WTC11 (cell line): ENCODE results near the gene PDCD1LG2. TPM values are rescaled to one million over a fixed set of nuclear protein-coding genes. Genes with fewer than 3 reads are reported as not detected.

Experiments
- ATAC-seq: fragments of 200-7000 bp; cut with Tn5 transposase; 2 replicates; pipeline ENCODE4 v1.10.0; 2021; ENCODE audit warnings: mild to moderate bottlenecking, moderate library complexity
- CTCF ChIA-PET: fragments of 300-600 bp; sonication (Branson Sonifier 250); formaldehyde crosslinking; loops from one replicate; lab custom pipeline; 2021; ENCODE audit warnings: antibody characterized with exemption; lab: Charles Lee
- POLR2A ChIA-PET: fragments of 350-600 bp; sonication (Branson Sonifier 250); formaldehyde crosslinking; loops from one replicate; lab custom pipeline; 2021; ENCODE audit warnings: antibody characterized with exemption; lab: Charles Lee
- DNase-seq: peaks from one replicate; pipeline ENCODE4 v3.0.0; 2021; ENCODE audit warnings: low spot score
- H3K27ac Mint-ChIP-seq: 2 replicates; pipeline ENCODE4 v1.8.0; 2021; ENCODE audit warnings: mixed read lengths
- H3K27me3 Mint-ChIP-seq: 2 replicates; pipeline ENCODE4 v1.8.0; 2021; ENCODE audit warnings: low read depth, mild to moderate bottlenecking, moderate library complexity, mixed read lengths
- H3K36me3 Mint-ChIP-seq: 2 replicates; pipeline ENCODE4 v1.8.0; 2021; ENCODE audit warnings: mixed read lengths
- H3K4me1 Mint-ChIP-seq: 2 replicates; pipeline ENCODE4 v1.8.0; 2022; ENCODE audit warnings: mixed read lengths
- H3K4me3 Mint-ChIP-seq: 2 replicates; pipeline ENCODE4 v1.8.0; 2021; ENCODE audit warnings: mild to moderate bottlenecking, moderate library complexity, mixed read lengths
- H3K9me3 Mint-ChIP-seq: 2 replicates; pipeline ENCODE4 v1.8.0; 2021; ENCODE audit warnings: mixed read lengths
- GTF2I ChIP-seq: fragments of 250-450 bp; sonication (Bioruptor Pico); conservative IDR thresholded peaks from 2 replicates; pipeline ENCODE4 v1.4.0; 2021; ENCODE audit warnings: mild to moderate bottlenecking
- KAT7 ChIP-seq: sonication (generic); formaldehyde crosslinking; IDR thresholded peaks from 2 replicates; pipeline ENCODE4 v1.8.1; 2023; ENCODE audit warnings: missing genetic modification reagents, mild to moderate bottlenecking, borderline replicate concordance
- NFYB ChIP-seq: sonication (generic); formaldehyde crosslinking; conservative IDR thresholded peaks from 2 replicates; pipeline ENCODE4 v1.8.0; 2022; ENCODE audit warnings: low read depth, missing genetic modification reagents
- NR3C1 ChIP-seq: sonication (generic); formaldehyde crosslinking; conservative IDR thresholded peaks from 2 replicates; pipeline ENCODE4 v1.8.1; 2023; ENCODE audit warnings: low read depth, mild to moderate bottlenecking, missing genetic modification reagents
- PRRX2 ChIP-seq: fragments of 250-450 bp; sonication (Bioruptor Pico); IDR thresholded peaks from 2 replicates; pipeline ENCODE4 v1.8.0; 2021; ENCODE audit warnings: mild to moderate bottlenecking
- TCF7 ChIP-seq: sonication (generic); formaldehyde crosslinking; IDR thresholded peaks from 2 replicates; pipeline ENCODE4 v1.8.0; 2022; ENCODE audit warnings: mild to moderate bottlenecking, low read depth, missing genetic modification reagents, moderate library complexity
- ZNF232 ChIP-seq: sonication (generic); formaldehyde crosslinking; IDR thresholded peaks from 2 replicates; pipeline ENCODE4 v1.8.0; 2022; ENCODE audit warnings: mild to moderate bottlenecking, missing genetic modification reagents
- ZNF317 ChIP-seq: sonication (generic); formaldehyde crosslinking; IDR thresholded peaks from 2 replicates; pipeline ENCODE4 v1.8.1; 2023; ENCODE audit warnings: low read depth, mild to moderate bottlenecking, moderate library complexity, missing genetic modification reagents, borderline replicate concordance
- total RNA-seq: library from RNA; stranded (reverse); gene quantifications from 3 replicates; pipeline ENCODE4 v1.2.3, GENCODE V29; 2021
- TF ChIP-seq, protein P1 (sequence below): sonication (generic); formaldehyde crosslinking; IDR thresholded peaks from 2 replicates; pipeline ENCODE4 v1.8.1; 2023; ENCODE audit warnings: mild to moderate bottlenecking, missing genetic modification reagents, borderline replicate concordance
- TF ChIP-seq, protein P2 (sequence below): fragments of 250-450 bp; sonication (Bioruptor Pico); IDR thresholded peaks from 2 replicates; pipeline ENCODE4 v1.9.0; 2021; ENCODE audit warnings: mild to moderate bottlenecking
- TF ChIP-seq, protein P3 (sequence below): sonication (generic); formaldehyde crosslinking; IDR thresholded peaks from 2 replicates; pipeline ENCODE4 v1.8.1; 2023; ENCODE audit warnings: mild to moderate bottlenecking, missing genetic modification reagents
- TF ChIP-seq, protein P4 (sequence below): sonication (generic); formaldehyde crosslinking; IDR thresholded peaks from 2 replicates; pipeline ENCODE4 v1.8.1; 2023; ENCODE audit warnings: mild to moderate bottlenecking, missing genetic modification reagents, moderate library complexity
- TF ChIP-seq, protein P5 (sequence below): sonication (generic); formaldehyde crosslinking; IDR thresholded peaks from 2 replicates; pipeline ENCODE4 v1.8.0; 2023; ENCODE audit warnings: missing genetic modification reagents, mild to moderate bottlenecking, borderline replicate concordance
- TF ChIP-seq, protein P6 (sequence below): sonication (generic); formaldehyde crosslinking; IDR thresholded peaks from 2 replicates; pipeline ENCODE4 v1.8.0; 2023; ENCODE audit warnings: mild to moderate bottlenecking, missing genetic modification reagents
- TF ChIP-seq, protein P7 (sequence below): sonication (generic); formaldehyde crosslinking; IDR thresholded peaks from 2 replicates; pipeline ENCODE4 v1.8.1; 2022; ENCODE audit warnings: mild to moderate bottlenecking, moderate library complexity, missing genetic modification reagents
- TF ChIP-seq, protein P8 (sequence below): sonication (generic); formaldehyde crosslinking; IDR thresholded peaks from 2 replicates; pipeline ENCODE4 v1.8.1; 2023; ENCODE audit warnings: mild to moderate bottlenecking, missing genetic modification reagents

PDCD1LG2 gene
- total RNA-seq, 1 experiment from 2014 or later, result not detected

DNA sequence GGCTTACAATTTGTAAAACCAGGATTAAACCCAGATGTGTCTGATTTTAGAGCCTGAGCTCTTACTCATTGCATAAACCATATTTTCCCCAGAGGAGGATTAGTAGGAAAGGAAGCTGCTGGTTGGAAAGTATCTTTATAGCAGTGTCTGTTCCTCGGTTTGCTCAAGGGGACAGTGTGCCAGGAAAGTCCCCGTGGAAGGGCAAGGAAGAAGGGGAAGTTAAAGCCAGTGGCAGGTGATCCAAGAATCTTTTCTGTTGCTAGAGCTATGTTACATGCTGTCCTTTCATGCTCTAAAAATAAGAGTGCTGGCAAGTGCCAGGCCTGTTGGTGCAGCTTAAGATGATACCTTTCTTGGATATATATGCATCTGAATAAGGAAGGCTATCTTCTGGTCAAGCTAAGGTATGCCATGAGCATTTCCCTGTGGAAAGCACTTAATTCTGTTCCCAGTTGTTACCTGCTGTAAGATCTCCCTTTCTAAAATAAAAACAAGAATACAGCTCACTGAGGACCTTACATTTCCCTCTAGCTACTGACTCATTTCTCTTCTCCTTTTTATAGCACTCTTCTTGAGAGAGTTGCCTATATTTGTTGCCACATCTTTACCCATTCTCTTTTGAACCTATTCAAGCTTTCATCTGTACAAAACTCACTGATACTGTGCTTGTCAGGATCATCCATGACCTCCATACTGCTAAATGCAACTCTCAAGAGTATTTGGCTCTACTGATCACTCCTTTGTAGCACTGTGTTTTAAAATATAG is 8.0 kb downstream of the PDCD1LG2 start:
- no peak overlapping the region for H3K4me3 Mint-ChIP-seq
- no peak overlapping the region for H3K27ac Mint-ChIP-seq
- ChIA-PET POLR2A (no interaction called here), CTCF (interaction anchor here (1.2 kb wide), 1 partner anchor 68 kb away, joined by 3 read pairs; the partner anchor contains the start of gene CD274)
- ATAC-seq (no peak), DNase-seq (no peak)
- TF ChIP-seq, protein P1, sequence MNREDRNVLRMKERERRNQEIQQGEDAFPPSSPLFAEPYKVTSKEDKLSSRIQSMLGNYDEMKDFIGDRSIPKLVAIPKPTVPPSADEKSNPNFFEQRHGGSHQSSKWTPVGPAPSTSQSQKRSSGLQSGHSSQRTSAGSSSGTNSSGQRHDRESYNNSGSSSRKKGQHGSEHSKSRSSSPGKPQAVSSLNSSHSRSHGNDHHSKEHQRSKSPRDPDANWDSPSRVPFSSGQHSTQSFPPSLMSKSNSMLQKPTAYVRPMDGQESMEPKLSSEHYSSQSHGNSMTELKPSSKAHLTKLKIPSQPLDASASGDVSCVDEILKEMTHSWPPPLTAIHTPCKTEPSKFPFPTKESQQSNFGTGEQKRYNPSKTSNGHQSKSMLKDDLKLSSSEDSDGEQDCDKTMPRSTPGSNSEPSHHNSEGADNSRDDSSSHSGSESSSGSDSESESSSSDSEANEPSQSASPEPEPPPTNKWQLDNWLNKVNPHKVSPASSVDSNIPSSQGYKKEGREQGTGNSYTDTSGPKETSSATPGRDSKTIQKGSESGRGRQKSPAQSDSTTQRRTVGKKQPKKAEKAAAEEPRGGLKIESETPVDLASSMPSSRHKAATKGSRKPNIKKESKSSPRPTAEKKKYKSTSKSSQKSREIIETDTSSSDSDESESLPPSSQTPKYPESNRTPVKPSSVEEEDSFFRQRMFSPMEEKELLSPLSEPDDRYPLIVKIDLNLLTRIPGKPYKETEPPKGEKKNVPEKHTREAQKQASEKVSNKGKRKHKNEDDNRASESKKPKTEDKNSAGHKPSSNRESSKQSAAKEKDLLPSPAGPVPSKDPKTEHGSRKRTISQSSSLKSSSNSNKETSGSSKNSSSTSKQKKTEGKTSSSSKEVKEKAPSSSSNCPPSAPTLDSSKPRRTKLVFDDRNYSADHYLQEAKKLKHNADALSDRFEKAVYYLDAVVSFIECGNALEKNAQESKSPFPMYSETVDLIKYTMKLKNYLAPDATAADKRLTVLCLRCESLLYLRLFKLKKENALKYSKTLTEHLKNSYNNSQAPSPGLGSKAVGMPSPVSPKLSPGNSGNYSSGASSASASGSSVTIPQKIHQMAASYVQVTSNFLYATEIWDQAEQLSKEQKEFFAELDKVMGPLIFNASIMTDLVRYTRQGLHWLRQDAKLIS, result no peak
- TF ChIP-seq PRRX2 (CRISPR knock-in tag) (no peak), ZNF317 (CRISPR knock-in tag) (no peak), KAT7 (CRISPR knock-in tag) (no peak), NFYB (CRISPR knock-in tag) (no peak), TCF7 (no peak), NR3C1 (no peak), ZNF232 (no peak), GTF2I (CRISPR knock-in tag) (no peak)
- TF ChIP-seq, protein P2, sequence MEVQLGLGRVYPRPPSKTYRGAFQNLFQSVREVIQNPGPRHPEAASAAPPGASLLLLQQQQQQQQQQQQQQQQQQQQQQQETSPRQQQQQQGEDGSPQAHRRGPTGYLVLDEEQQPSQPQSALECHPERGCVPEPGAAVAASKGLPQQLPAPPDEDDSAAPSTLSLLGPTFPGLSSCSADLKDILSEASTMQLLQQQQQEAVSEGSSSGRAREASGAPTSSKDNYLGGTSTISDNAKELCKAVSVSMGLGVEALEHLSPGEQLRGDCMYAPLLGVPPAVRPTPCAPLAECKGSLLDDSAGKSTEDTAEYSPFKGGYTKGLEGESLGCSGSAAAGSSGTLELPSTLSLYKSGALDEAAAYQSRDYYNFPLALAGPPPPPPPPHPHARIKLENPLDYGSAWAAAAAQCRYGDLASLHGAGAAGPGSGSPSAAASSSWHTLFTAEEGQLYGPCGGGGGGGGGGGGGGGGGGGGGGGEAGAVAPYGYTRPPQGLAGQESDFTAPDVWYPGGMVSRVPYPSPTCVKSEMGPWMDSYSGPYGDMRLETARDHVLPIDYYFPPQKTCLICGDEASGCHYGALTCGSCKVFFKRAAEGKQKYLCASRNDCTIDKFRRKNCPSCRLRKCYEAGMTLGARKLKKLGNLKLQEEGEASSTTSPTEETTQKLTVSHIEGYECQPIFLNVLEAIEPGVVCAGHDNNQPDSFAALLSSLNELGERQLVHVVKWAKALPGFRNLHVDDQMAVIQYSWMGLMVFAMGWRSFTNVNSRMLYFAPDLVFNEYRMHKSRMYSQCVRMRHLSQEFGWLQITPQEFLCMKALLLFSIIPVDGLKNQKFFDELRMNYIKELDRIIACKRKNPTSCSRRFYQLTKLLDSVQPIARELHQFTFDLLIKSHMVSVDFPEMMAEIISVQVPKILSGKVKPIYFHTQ (CRISPR knock-in tag), result no peak
- TF ChIP-seq, protein P3, sequence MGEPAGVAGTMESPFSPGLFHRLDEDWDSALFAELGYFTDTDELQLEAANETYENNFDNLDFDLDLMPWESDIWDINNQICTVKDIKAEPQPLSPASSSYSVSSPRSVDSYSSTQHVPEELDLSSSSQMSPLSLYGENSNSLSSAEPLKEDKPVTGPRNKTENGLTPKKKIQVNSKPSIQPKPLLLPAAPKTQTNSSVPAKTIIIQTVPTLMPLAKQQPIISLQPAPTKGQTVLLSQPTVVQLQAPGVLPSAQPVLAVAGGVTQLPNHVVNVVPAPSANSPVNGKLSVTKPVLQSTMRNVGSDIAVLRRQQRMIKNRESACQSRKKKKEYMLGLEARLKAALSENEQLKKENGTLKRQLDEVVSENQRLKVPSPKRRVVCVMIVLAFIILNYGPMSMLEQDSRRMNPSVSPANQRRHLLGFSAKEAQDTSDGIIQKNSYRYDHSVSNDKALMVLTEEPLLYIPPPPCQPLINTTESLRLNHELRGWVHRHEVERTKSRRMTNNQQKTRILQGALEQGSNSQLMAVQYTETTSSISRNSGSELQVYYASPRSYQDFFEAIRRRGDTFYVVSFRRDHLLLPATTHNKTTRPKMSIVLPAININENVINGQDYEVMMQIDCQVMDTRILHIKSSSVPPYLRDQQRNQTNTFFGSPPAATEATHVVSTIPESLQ (CRISPR knock-in tag), result no peak
- TF ChIP-seq, protein P4, sequence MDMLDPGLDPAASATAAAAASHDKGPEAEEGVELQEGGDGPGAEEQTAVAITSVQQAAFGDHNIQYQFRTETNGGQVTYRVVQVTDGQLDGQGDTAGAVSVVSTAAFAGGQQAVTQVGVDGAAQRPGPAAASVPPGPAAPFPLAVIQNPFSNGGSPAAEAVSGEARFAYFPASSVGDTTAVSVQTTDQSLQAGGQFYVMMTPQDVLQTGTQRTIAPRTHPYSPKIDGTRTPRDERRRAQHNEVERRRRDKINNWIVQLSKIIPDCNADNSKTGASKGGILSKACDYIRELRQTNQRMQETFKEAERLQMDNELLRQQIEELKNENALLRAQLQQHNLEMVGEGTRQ (CRISPR knock-in tag), result no peak
- TF ChIP-seq, protein P5, sequence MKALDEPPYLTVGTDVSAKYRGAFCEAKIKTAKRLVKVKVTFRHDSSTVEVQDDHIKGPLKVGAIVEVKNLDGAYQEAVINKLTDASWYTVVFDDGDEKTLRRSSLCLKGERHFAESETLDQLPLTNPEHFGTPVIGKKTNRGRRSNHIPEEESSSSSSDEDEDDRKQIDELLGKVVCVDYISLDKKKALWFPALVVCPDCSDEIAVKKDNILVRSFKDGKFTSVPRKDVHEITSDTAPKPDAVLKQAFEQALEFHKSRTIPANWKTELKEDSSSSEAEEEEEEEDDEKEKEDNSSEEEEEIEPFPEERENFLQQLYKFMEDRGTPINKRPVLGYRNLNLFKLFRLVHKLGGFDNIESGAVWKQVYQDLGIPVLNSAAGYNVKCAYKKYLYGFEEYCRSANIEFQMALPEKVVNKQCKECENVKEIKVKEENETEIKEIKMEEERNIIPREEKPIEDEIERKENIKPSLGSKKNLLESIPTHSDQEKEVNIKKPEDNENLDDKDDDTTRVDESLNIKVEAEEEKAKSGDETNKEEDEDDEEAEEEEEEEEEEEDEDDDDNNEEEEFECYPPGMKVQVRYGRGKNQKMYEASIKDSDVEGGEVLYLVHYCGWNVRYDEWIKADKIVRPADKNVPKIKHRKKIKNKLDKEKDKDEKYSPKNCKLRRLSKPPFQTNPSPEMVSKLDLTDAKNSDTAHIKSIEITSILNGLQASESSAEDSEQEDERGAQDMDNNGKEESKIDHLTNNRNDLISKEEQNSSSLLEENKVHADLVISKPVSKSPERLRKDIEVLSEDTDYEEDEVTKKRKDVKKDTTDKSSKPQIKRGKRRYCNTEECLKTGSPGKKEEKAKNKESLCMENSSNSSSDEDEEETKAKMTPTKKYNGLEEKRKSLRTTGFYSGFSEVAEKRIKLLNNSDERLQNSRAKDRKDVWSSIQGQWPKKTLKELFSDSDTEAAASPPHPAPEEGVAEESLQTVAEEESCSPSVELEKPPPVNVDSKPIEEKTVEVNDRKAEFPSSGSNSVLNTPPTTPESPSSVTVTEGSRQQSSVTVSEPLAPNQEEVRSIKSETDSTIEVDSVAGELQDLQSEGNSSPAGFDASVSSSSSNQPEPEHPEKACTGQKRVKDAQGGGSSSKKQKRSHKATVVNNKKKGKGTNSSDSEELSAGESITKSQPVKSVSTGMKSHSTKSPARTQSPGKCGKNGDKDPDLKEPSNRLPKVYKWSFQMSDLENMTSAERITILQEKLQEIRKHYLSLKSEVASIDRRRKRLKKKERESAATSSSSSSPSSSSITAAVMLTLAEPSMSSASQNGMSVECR (CRISPR knock-in tag), result no peak
- TF ChIP-seq, protein P6, sequence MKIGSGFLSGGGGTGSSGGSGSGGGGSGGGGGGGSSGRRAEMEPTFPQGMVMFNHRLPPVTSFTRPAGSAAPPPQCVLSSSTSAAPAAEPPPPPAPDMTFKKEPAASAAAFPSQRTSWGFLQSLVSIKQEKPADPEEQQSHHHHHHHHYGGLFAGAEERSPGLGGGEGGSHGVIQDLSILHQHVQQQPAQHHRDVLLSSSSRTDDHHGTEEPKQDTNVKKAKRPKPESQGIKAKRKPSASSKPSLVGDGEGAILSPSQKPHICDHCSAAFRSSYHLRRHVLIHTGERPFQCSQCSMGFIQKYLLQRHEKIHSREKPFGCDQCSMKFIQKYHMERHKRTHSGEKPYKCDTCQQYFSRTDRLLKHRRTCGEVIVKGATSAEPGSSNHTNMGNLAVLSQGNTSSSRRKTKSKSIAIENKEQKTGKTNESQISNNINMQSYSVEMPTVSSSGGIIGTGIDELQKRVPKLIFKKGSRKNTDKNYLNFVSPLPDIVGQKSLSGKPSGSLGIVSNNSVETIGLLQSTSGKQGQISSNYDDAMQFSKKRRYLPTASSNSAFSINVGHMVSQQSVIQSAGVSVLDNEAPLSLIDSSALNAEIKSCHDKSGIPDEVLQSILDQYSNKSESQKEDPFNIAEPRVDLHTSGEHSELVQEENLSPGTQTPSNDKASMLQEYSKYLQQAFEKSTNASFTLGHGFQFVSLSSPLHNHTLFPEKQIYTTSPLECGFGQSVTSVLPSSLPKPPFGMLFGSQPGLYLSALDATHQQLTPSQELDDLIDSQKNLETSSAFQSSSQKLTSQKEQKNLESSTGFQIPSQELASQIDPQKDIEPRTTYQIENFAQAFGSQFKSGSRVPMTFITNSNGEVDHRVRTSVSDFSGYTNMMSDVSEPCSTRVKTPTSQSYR (CRISPR knock-in tag), result no peak
- TF ChIP-seq, protein P7, sequence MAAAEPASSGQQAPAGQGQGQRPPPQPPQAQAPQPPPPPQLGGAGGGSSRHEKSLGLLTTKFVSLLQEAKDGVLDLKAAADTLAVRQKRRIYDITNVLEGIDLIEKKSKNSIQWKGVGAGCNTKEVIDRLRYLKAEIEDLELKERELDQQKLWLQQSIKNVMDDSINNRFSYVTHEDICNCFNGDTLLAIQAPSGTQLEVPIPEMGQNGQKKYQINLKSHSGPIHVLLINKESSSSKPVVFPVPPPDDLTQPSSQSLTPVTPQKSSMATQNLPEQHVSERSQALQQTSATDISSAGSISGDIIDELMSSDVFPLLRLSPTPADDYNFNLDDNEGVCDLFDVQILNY (CRISPR knock-in tag), result no peak
- TF ChIP-seq, protein P8, sequence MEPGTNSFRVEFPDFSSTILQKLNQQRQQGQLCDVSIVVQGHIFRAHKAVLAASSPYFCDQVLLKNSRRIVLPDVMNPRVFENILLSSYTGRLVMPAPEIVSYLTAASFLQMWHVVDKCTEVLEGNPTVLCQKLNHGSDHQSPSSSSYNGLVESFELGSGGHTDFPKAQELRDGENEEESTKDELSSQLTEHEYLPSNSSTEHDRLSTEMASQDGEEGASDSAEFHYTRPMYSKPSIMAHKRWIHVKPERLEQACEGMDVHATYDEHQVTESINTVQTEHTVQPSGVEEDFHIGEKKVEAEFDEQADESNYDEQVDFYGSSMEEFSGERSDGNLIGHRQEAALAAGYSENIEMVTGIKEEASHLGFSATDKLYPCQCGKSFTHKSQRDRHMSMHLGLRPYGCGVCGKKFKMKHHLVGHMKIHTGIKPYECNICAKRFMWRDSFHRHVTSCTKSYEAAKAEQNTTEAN (CRISPR knock-in tag), result no peak
- no peaks in the 10 kb centered on the region for H3K36me3 Mint-ChIP-seq
- H3K4me1 Mint-ChIP-seq, result peaks cover 29% of the 10 kb centered on the region
- no peaks in the 10 kb centered on the region; the same call in 1 of the 2 replicates for H3K27me3 Mint-ChIP-seq
- H3K9me3 Mint-ChIP-seq, result no peaks in the 10 kb centered on the region
